Adrenal gland (tissue), 5 donors: ENCODE measurements around the gene CALD1.

Source experiments
- POLR2A ChIP-seq, 2 donors: fragments of 450-650 bp; IDR thresholded peaks; one replicate each; pipeline ENCODE4 v1.6.1; 2017; ENCODE audit warnings: antibody characterized with exemption in 2 of 2, mild to moderate bottlenecking in 2 of 2, moderate library complexity in 1 of 2
- TF ChIP-seq, protein P1 (sequence below), 6 experiments: fragments of 450-650 bp in 4 of 6; fragments of 200-600 bp in 2 of 6; sonication (generic) in 1 of 6; IDR thresholded peaks; 1 replicate in 5 of 6; 2 replicates in 1 of 6; pipeline versions ENCODE4 v1.5.1 to v1.8.0; 2016 to 2021; ENCODE audit warnings: antibody characterized with exemption in 6 of 6, mild to moderate bottlenecking in 2 of 6, moderate library complexity in 1 of 6
- donor health status: DM: no; HTN: no; CAD: no.

DNA sequence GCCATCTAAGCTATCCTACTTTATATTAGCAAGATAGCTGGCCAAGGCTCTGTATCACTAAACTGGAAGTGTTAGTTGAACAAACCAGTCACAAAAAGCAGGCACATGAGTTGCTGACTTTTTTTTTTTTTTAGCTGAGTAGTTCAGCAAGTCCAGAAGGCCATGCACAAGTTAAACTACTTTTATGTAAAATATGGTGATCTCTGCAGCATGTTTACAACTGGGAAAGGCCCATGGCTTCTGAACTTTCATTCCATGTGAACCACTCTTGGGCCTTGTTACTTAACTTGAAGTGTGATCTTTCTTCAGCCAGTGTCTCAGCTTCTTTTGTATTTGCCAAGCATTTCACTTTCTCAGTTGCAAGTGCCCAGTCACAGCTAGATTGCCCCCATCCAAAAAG lies 78.5 kb downstream of the CALD1 start:
- TF ChIP-seq, protein P1, sequence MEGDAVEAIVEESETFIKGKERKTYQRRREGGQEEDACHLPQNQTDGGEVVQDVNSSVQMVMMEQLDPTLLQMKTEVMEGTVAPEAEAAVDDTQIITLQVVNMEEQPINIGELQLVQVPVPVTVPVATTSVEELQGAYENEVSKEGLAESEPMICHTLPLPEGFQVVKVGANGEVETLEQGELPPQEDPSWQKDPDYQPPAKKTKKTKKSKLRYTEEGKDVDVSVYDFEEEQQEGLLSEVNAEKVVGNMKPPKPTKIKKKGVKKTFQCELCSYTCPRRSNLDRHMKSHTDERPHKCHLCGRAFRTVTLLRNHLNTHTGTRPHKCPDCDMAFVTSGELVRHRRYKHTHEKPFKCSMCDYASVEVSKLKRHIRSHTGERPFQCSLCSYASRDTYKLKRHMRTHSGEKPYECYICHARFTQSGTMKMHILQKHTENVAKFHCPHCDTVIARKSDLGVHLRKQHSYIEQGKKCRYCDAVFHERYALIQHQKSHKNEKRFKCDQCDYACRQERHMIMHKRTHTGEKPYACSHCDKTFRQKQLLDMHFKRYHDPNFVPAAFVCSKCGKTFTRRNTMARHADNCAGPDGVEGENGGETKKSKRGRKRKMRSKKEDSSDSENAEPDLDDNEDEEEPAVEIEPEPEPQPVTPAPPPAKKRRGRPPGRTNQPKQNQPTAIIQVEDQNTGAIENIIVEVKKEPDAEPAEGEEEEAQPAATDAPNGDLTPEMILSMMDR (IDR thresholded peaks at IDR 0.05): no peak
- no peak for TF ChIP-seq POLR2A (IDR thresholded peaks at IDR 0.05)
